Mammary epithelial cell (primary cell): ENCODE measurements around the gene MAL.

Experiments
- EZH2 ChIP-seq: IDR thresholded peaks from 2 replicates; pipeline ENCODE4 v1.6.1; 2012; ENCODE audit warnings: low read length, inconsistent platforms, borderline replicate concordance
- TF ChIP-seq, protein P1 (sequence below), 2 donors: IDR thresholded peaks in 1 of 2; conservative IDR thresholded peaks in 1 of 2; 2 replicates each; pipeline ENCODE4 v1.5.1; 2011 to 2012; ENCODE audit warnings: inconsistent platforms in 2 of 2, low read length in 2 of 2, mild to moderate bottlenecking in 2 of 2, control low read depth in 1 of 2, low read depth in 1 of 2; ENCODE audit not compliant: insufficient read depth in 1 of 2; ENCODE audit errors: extremely low read depth in 1 of 2

- TF ChIP-seq, protein P1, sequence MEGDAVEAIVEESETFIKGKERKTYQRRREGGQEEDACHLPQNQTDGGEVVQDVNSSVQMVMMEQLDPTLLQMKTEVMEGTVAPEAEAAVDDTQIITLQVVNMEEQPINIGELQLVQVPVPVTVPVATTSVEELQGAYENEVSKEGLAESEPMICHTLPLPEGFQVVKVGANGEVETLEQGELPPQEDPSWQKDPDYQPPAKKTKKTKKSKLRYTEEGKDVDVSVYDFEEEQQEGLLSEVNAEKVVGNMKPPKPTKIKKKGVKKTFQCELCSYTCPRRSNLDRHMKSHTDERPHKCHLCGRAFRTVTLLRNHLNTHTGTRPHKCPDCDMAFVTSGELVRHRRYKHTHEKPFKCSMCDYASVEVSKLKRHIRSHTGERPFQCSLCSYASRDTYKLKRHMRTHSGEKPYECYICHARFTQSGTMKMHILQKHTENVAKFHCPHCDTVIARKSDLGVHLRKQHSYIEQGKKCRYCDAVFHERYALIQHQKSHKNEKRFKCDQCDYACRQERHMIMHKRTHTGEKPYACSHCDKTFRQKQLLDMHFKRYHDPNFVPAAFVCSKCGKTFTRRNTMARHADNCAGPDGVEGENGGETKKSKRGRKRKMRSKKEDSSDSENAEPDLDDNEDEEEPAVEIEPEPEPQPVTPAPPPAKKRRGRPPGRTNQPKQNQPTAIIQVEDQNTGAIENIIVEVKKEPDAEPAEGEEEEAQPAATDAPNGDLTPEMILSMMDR (conservative IDR thresholded peaks at IDR 0.05 in 1 of 2, IDR thresholded peaks at IDR 0.05 in 1 of 2; ENCODE audit: extremely low read depth in 1 of 2, insufficient read depth in 1 of 2, low read depth in 1 of 2, low read length in 2 of 2): no peak
- no peak for TF ChIP-seq EZH2
Observed at GRCh38 chr2:95039363-95039762, 13.9 kb downstream of the MAL start.
